Natural killer cell (primary cell): ENCODE measurements around the gene LHFPL2. TPM values are rescaled to one million over a fixed set of nuclear protein-coding genes. Genes with fewer than 3 reads are reported as not detected.

Source experiments
- ATAC-seq, 3 donors: fragments of 150-1000 bp in 2 of 3; fragments of 200-7000 bp in 1 of 3; cut with Tn5 transposase; 1 replicate in 1 of 3; 2 replicates in 2 of 3; pipeline ENCODE4 v1.10.0; 2021; ENCODE audit warnings: mild to moderate bottlenecking in 2 of 3, moderate library complexity in 2 of 3
- DNase-seq, 2 donors: peaks; one replicate each; pipeline versions ENCODE4 v3.0.0 to v3.0.0-alpha.2; 2013 to 2021; ENCODE audit warnings: mixed read lengths in 1 of 2
- H3K27ac ChIP-seq: one replicate; pipeline ENCODE4 v1.5.1; 2013; ENCODE audit warnings: mild to moderate bottlenecking, low read length
- H3K27me3 ChIP-seq: one replicate; pipeline ENCODE4 v1.6.1; 2013; ENCODE audit warnings: low read length; ENCODE audit not compliant: control insufficient read depth, insufficient read depth
- H3K36me3 ChIP-seq: one replicate; pipeline ENCODE4 v1.6.1; 2013; ENCODE audit warnings: low read length; ENCODE audit not compliant: control insufficient read depth, insufficient read depth
- H3K4me1 ChIP-seq: one replicate; pipeline ENCODE4 v1.6.1; 2013; ENCODE audit warnings: low read length; ENCODE audit not compliant: control insufficient read depth, insufficient read depth
- H3K4me3 ChIP-seq: one replicate; pipeline ENCODE4 v1.5.1; 2013; ENCODE audit warnings: low read length
- H3K9me3 ChIP-seq: one replicate; pipeline ENCODE4 v1.6.1; 2013; ENCODE audit warnings: low read length; ENCODE audit not compliant: control insufficient read depth, insufficient read depth
- H3K27ac Mint-ChIP-seq, 2 donors: one replicate each; pipeline ENCODE4 v1.8.0; 2022; ENCODE audit warnings: mild to moderate bottlenecking in 2 of 2, mixed read lengths in 2 of 2, moderate library complexity in 1 of 2
- H3K27me3 Mint-ChIP-seq, 2 donors: one replicate each; pipeline ENCODE4 v1.8.0; 2022; ENCODE audit warnings: low read depth in 2 of 2, mixed read lengths in 2 of 2
- H3K36me3 Mint-ChIP-seq: one replicate; pipeline ENCODE4 v1.8.0; 2022; ENCODE audit warnings: mixed read lengths
- H3K4me1 Mint-ChIP-seq, 2 donors: one replicate each; pipeline ENCODE4 v1.8.0; 2022; ENCODE audit warnings: mixed read lengths in 2 of 2
- H3K4me3 Mint-ChIP-seq: one replicate; pipeline ENCODE4 v1.8.0; 2022; ENCODE audit warnings: mild to moderate bottlenecking, moderate library complexity, mixed read lengths
- H3K9me3 Mint-ChIP-seq, 2 donors: one replicate each; pipeline ENCODE4 v1.8.0; 2022; ENCODE audit warnings: mixed read lengths in 2 of 2
- CTCF ChIP-seq: fragments of 200-600 bp; IDR thresholded peaks from one replicate; pipeline ENCODE4 v1.8.0; 2022; ENCODE audit warnings: antibody characterized with exemption
- WGBS: methylation state at CpG from one replicate; pipeline ENCODE4 v1.1.7; 2013; ENCODE audit warnings: missing lambda C conversion rate; ENCODE audit not compliant: insufficient coverage; 5-methylcytosine and 5-hydroxymethylcytosine counted together
- intact Hi-C: fragments of 100-400 bp; cut with micrococcal nuclease; formaldehyde crosslinking; loops from one replicate; pipeline ENCODE4 v1.14.2; 2022
- total RNA-seq, 4 donors: library from RNA; stranded (reverse); fragments of 120-200 nt in 1 of 4; gene quantifications; one replicate each; pipeline versions ENCODE4 v1.2.3 to v1.2.4, GENCODE V29; 2013 to 2022

The LHFPL2 gene
- total RNA-seq, 3 donors from 2014 or later (not counting 1 experiment from before 2014, with no cell fraction given), result 0.85 to 1.9 (median 1.00) TPM

- Histone ChIP-seq H3K27me3 (no peaks in the 10 kb centered on the region), H3K27ac (no peak overlapping the region), H3K4me1 (no peaks in the 10 kb centered on the region), H3K4me3 (no peak overlapping the region), H3K9me3 (no peaks in the 10 kb centered on the region), H3K36me3 (no peaks in the 10 kb centered on the region)
- no peaks in the 10 kb centered on the region for H3K9me3 Mint-ChIP-seq
- no peak overlapping the region for H3K27ac Mint-ChIP-seq
- TF ChIP-seq CTCF, result no peak
- 89% methylated on average over 1 of the region's 1 CpG for WGBS
- ATAC-seq (no peak), DNase-seq (no peak)
- no peaks in the 10 kb centered on the region for H3K27me3 Mint-ChIP-seq
- H3K4me1 Mint-ChIP-seq, result no peaks in the 10 kb centered on the region
- intact Hi-C loops, result no loop called here
- no peak overlapping the region for H3K4me3 Mint-ChIP-seq
- no peaks in the 10 kb centered on the region for H3K36me3 Mint-ChIP-seq
Observed at GRCh38 chr5:78615697-78616096, 32.9 kb downstream of the LHFPL2 start.

- Mint-ChIP-seq H3K4me1 (no peaks in the 10 kb centered on the region), H3K4me3 (no peak overlapping the region), H3K9me3 (no peaks in the 10 kb centered on the region), H3K36me3 (no peaks in the 10 kb centered on the region), H3K27ac (no peak overlapping the region), H3K27me3 (no peaks in the 10 kb centered on the region)
- intact Hi-C loops, result no loop called here
- Histone ChIP-seq H3K27me3 (no peaks in the 10 kb centered on the region), H3K4me3 (no peak overlapping the region), H3K9me3 (no peaks in the 10 kb centered on the region), H3K36me3 (no peaks in the 10 kb centered on the region), H3K4me1 (no peaks in the 10 kb centered on the region), H3K27ac (no peak overlapping the region)
- ATAC-seq (no peak), DNase-seq (no peak)
- no peak for TF ChIP-seq CTCF
Observed at GRCh38 chr5:78614816-78615215, 33.8 kb downstream of the LHFPL2 start.

GRCh38 chr5:78613756-78614155 lies 34.8 kb downstream of the LHFPL2 start:
- Histone ChIP-seq H3K4me3 (no peak overlapping the region), H3K27me3 (no peaks in the 10 kb centered on the region), H3K36me3 (no peaks in the 10 kb centered on the region), H3K9me3 (no peaks in the 10 kb centered on the region), H3K4me1 (no peaks in the 10 kb centered on the region), H3K27ac (no peak overlapping the region)
- Mint-ChIP-seq H3K27ac (no peak overlapping the region), H3K27me3 (no peaks in the 10 kb centered on the region), H3K36me3 (no peaks in the 10 kb centered on the region), H3K4me1 (no peaks in the 10 kb centered on the region), H3K9me3 (no peaks in the 10 kb centered on the region), H3K4me3 (no peak overlapping the region)
- intact Hi-C loops, result no loop called here
- WGBS, result 44% methylated on average over 4 of the region's 4 CpGs
- TF ChIP-seq CTCF, result no peak
- no peak for ATAC-seq
- no peak for DNase-seq

GRCh38 chr5:78613151-78613533 lies 35.4 kb downstream of the LHFPL2 start:
- ATAC-seq (no peak), DNase-seq (no peak)
- Mint-ChIP-seq H3K27me3 (no peaks in the 10 kb centered on the region), H3K27ac (no peak overlapping the region), H3K4me1 (no peaks in the 10 kb centered on the region), H3K4me3 (no peak overlapping the region), H3K9me3 (no peaks in the 10 kb centered on the region), H3K36me3 (no peaks in the 10 kb centered on the region)
- H3K27ac ChIP-seq, result no peak overlapping the region
- intact Hi-C loops, result no loop called here
- no peaks in the 10 kb centered on the region for H3K27me3 ChIP-seq
- no peak for TF ChIP-seq CTCF
- H3K9me3 ChIP-seq, result no peaks in the 10 kb centered on the region
- H3K4me3 ChIP-seq, result no peak overlapping the region
- 100% methylated on average over 1 of the region's 2 CpGs for WGBS
- H3K4me1 ChIP-seq, result no peaks in the 10 kb centered on the region
- no peaks in the 10 kb centered on the region for H3K36me3 ChIP-seq
